Measurements from ENCODE around the gene HTT. TPM values are rescaled to one million over a fixed set of nuclear protein-coding genes. Genes with fewer than 3 reads are reported as not detected.

Gene HTT
- total and polyA plus RNA-seq, 9 donors: 16.5 to 29.6 (median 22.2) TPM

GRCh38 chr4:3225071-3225850 lies 150.8 kb downstream of the HTT start:
- WGBS (ENCODE audit: insufficient coverage): 79% methylated on average over 13 of the region's 22 CpGs
- no peak overlapping the region for H3K27ac ChIP-seq (ENCODE audit: low read length)
- H3K9me3 ChIP-seq (replicated peaks; ENCODE audit: control insufficient read depth, low read depth, low read length): no peaks in the 10 kb centered on the region
- H3K4me1 ChIP-seq (ENCODE audit: control insufficient read depth, insufficient read depth, low read length): peaks cover 17% of the 10 kb centered on the region
- peaks cover 88% of the 10 kb centered on the region for H3K36me3 ChIP-seq (ENCODE audit: control insufficient read depth, insufficient read depth, low read length)
- no peak overlapping the region for H3K4me3 ChIP-seq (ENCODE audit: low read length)
- no peak for DNase-seq
- H3K27me3 ChIP-seq (ENCODE audit: control insufficient read depth, insufficient read depth, low read length): no peaks in the 10 kb centered on the region

GRCh38 chr4:3225936-3226335 lies 151.5 kb downstream of the HTT start:
- Histone ChIP-seq H3K36me3 (ENCODE audit: control insufficient read depth, insufficient read depth, low read length) (peaks cover 91% of the 10 kb centered on the region), H3K27me3 (ENCODE audit: control insufficient read depth, insufficient read depth, low read length) (no peaks in the 10 kb centered on the region), H3K9me3 (replicated peaks; ENCODE audit: control insufficient read depth, low read depth, low read length) (no peaks in the 10 kb centered on the region), H3K27ac (ENCODE audit: low read length) (peak overlapping the region; percentile 42), H3K4me1 (ENCODE audit: control insufficient read depth, insufficient read depth, low read length) (peaks cover 12% of the 10 kb centered on the region), H3K4me3 (ENCODE audit: low read length) (no peak overlapping the region)
- DNase-seq: peak; percentile 63
- WGBS (ENCODE audit: insufficient coverage): 52% methylated on average over 7 of the region's 9 CpGs

- peak overlapping the region; percentile 42 for H3K27ac ChIP-seq (ENCODE audit: low read length)
- WGBS (ENCODE audit: insufficient coverage): 80% methylated on average over 5 of the region's 9 CpGs
- no peak overlapping the region for H3K4me3 ChIP-seq (ENCODE audit: low read length)
- H3K36me3 ChIP-seq (ENCODE audit: control insufficient read depth, insufficient read depth, low read length): peaks cover 91% of the 10 kb centered on the region
- H3K9me3 ChIP-seq (replicated peaks; ENCODE audit: control insufficient read depth, low read depth, low read length): no peaks in the 10 kb centered on the region
- peak; percentile 68 for DNase-seq
- no peaks in the 10 kb centered on the region for H3K27me3 ChIP-seq (ENCODE audit: control insufficient read depth, insufficient read depth, low read length)
- H3K4me1 ChIP-seq (ENCODE audit: control insufficient read depth, insufficient read depth, low read length): peaks cover 11% of the 10 kb centered on the region
These were observed 152.0 kb downstream of the HTT start for GRCh38 chr4:3226467-3226866.

GRCh38 chr4:3226944-3227343 lies 152.5 kb downstream of the HTT start:
- DNase-seq: no peak
- Histone ChIP-seq H3K4me1 (ENCODE audit: control insufficient read depth, insufficient read depth, low read length) (peaks cover 11% of the 10 kb centered on the region), H3K36me3 (ENCODE audit: control insufficient read depth, insufficient read depth, low read length) (peaks cover 91% of the 10 kb centered on the region), H3K27me3 (ENCODE audit: control insufficient read depth, insufficient read depth, low read length) (no peaks in the 10 kb centered on the region), H3K9me3 (replicated peaks; ENCODE audit: control insufficient read depth, low read depth, low read length) (no peaks in the 10 kb centered on the region), H3K4me3 (ENCODE audit: low read length) (no peak overlapping the region), H3K27ac (ENCODE audit: low read length) (peak overlapping the region; percentile 3)
- WGBS (ENCODE audit: insufficient coverage): 80% methylated on average over 6 of the region's 6 CpGs

- Histone ChIP-seq H3K27me3 (ENCODE audit: control insufficient read depth, insufficient read depth, low read length) (no peaks in the 10 kb centered on the region), H3K4me3 (ENCODE audit: low read length) (no peak overlapping the region), H3K4me1 (ENCODE audit: control insufficient read depth, insufficient read depth, low read length) (peaks cover 11% of the 10 kb centered on the region), H3K9me3 (replicated peaks; ENCODE audit: control insufficient read depth, low read depth, low read length) (no peaks in the 10 kb centered on the region), H3K27ac (ENCODE audit: low read length) (no peak overlapping the region), H3K36me3 (ENCODE audit: control insufficient read depth, insufficient read depth, low read length) (peaks cover 92% of the 10 kb centered on the region)
- 83% methylated on average over 19 of the region's 23 CpGs for WGBS (ENCODE audit: insufficient coverage)
- no peak for DNase-seq
These were observed 153.6 kb downstream of the HTT start for GRCh38 chr4:3227878-3228675.

GRCh38 chr4:3228881-3229280 lies 154.4 kb downstream of the HTT start:
- peaks cover 92% of the 10 kb centered on the region for H3K36me3 ChIP-seq (ENCODE audit: control insufficient read depth, insufficient read depth, low read length)
- WGBS (ENCODE audit: insufficient coverage): 96% methylated on average over 8 of the region's 13 CpGs
- H3K4me1 ChIP-seq (ENCODE audit: control insufficient read depth, insufficient read depth, low read length): peaks cover 11% of the 10 kb centered on the region
- H3K9me3 ChIP-seq (replicated peaks; ENCODE audit: control insufficient read depth, low read depth, low read length): no peaks in the 10 kb centered on the region
- no peaks in the 10 kb centered on the region for H3K27me3 ChIP-seq (ENCODE audit: control insufficient read depth, insufficient read depth, low read length)
- no peak overlapping the region for H3K27ac ChIP-seq (ENCODE audit: low read length)
- DNase-seq: no peak
- no peak overlapping the region for H3K4me3 ChIP-seq (ENCODE audit: low read length)

- no peaks in the 10 kb centered on the region for H3K27me3 ChIP-seq (ENCODE audit: control insufficient read depth, insufficient read depth, low read length)
- DNase-seq: no peak
- no peak overlapping the region for H3K4me3 ChIP-seq (ENCODE audit: low read length)
- H3K9me3 ChIP-seq (replicated peaks; ENCODE audit: control insufficient read depth, low read depth, low read length): no peaks in the 10 kb centered on the region
- peaks cover 92% of the 10 kb centered on the region for H3K36me3 ChIP-seq (ENCODE audit: control insufficient read depth, insufficient read depth, low read length)
- 91% methylated on average over 9 of the region's 9 CpGs for WGBS (ENCODE audit: insufficient coverage)
- H3K27ac ChIP-seq (ENCODE audit: low read length): no peak overlapping the region
- H3K4me1 ChIP-seq (ENCODE audit: control insufficient read depth, insufficient read depth, low read length): peaks cover 11% of the 10 kb centered on the region
These were observed 154.8 kb downstream of the HTT start for GRCh38 chr4:3229328-3229727.

- Histone ChIP-seq H3K9me3 (replicated peaks; ENCODE audit: control insufficient read depth, low read depth, low read length) (no peaks in the 10 kb centered on the region), H3K4me3 (ENCODE audit: low read length) (no peak overlapping the region), H3K4me1 (ENCODE audit: control insufficient read depth, insufficient read depth, low read length) (peaks cover 11% of the 10 kb centered on the region), H3K27me3 (ENCODE audit: control insufficient read depth, insufficient read depth, low read length) (no peaks in the 10 kb centered on the region), H3K36me3 (ENCODE audit: control insufficient read depth, insufficient read depth, low read length) (peaks cover 92% of the 10 kb centered on the region), H3K27ac (ENCODE audit: low read length) (no peak overlapping the region)
- DNase-seq: no peak
- whole genome bisulfite sequencing (ENCODE audit: insufficient coverage): 92% methylated on average over 12 of the region's 17 CpGs
These were observed 155.5 kb downstream of the HTT start for GRCh38 chr4:3229964-3230363.

- Histone ChIP-seq H3K27me3 (ENCODE audit: control insufficient read depth, insufficient read depth, low read length) (no peaks in the 10 kb centered on the region), H3K4me1 (ENCODE audit: control insufficient read depth, insufficient read depth, low read length) (peaks cover 7% of the 10 kb centered on the region), H3K36me3 (ENCODE audit: control insufficient read depth, insufficient read depth, low read length) (peaks cover 93% of the 10 kb centered on the region), H3K4me3 (ENCODE audit: low read length) (no peak overlapping the region), H3K27ac (ENCODE audit: low read length) (no peak overlapping the region), H3K9me3 (replicated peaks; ENCODE audit: control insufficient read depth, low read depth, low read length) (no peaks in the 10 kb centered on the region)
- DNase-seq: no peak
- 85% methylated on average over 9 of the region's 9 CpGs for WGBS (ENCODE audit: insufficient coverage)
These were observed 157.0 kb downstream of the HTT start for GRCh38 chr4:3231471-3231870.

GRCh38 chr4:3232001-3232400 lies 157.5 kb downstream of the HTT start:
- Histone ChIP-seq H3K27ac (ENCODE audit: low read length) (no peak overlapping the region), H3K27me3 (ENCODE audit: control insufficient read depth, insufficient read depth, low read length) (no peaks in the 10 kb centered on the region), H3K9me3 (replicated peaks; ENCODE audit: control insufficient read depth, low read depth, low read length) (no peaks in the 10 kb centered on the region), H3K36me3 (ENCODE audit: control insufficient read depth, insufficient read depth, low read length) (peaks cover 92% of the 10 kb centered on the region), H3K4me3 (ENCODE audit: low read length) (no peak overlapping the region), H3K4me1 (ENCODE audit: control insufficient read depth, insufficient read depth, low read length) (peaks cover 7% of the 10 kb centered on the region)
- no peak for DNase-seq
- 87% methylated on average over 7 of the region's 16 CpGs for WGBS (ENCODE audit: insufficient coverage)
